ENCODE measurements around the gene AKAP9.

AKAP9 gene

GRCh38 chr7:92034116-92034515 is 93.5 kb downstream of the AKAP9 start:
- Histone ChIP-seq H3K9me3 (replicated peaks in 1 of 11) (no peaks in the 10 kb centered on the region), H3K4me2 (no peak overlapping the region), H3K9ac (no peak overlapping the region), H3K4me3 (no peak overlapping the region), H3K36me3 (peaks cover 43 to 91% (median 80%) of the 10 kb centered on the region in 11 experiments), H3K27ac (no peak overlapping the region), H4K20me1 (no peaks in the 10 kb centered on the region), H3K27me3 (no peaks in the 10 kb centered on the region), H3K4me1 (no peaks in the 10 kb centered on the region)
- peak in 2 of 11 experiments; percentile 7 to 11; a peak in 1 of 22 replicates for TF ChIP-seq Cebpa-rat (IDR thresholded peaks at IDR 0.05)

GRCh38 chr7:92035576-92035975 is 94.9 kb downstream of the AKAP9 start:
- H3K9ac ChIP-seq: no peak overlapping the region
- H3K9me3 ChIP-seq (replicated peaks in 1 of 11): peaks cover 0 to 4% (median 0%) of the 10 kb centered on the region in 11 experiments; a peak in 1 of 22 replicates
- no peaks in the 10 kb centered on the region for H3K27me3 ChIP-seq
- H4K20me1 ChIP-seq: no peaks in the 10 kb centered on the region
- peaks cover 38 to 90% (median 77%) of the 10 kb centered on the region in 11 experiments for H3K36me3 ChIP-seq
- H3K4me2 ChIP-seq: no peak overlapping the region
- H3K4me1 ChIP-seq: peaks cover 0 to 2% (median 0%) of the 10 kb centered on the region in 10 experiments; a peak in 6 of 20 replicates
- H3K4me3 ChIP-seq: no peak overlapping the region
- no peak for TF ChIP-seq Cebpa-rat (IDR thresholded peaks at IDR 0.05)
- H3K27ac ChIP-seq: no peak overlapping the region

- Histone ChIP-seq H3K4me3 (no peak overlapping the region), H3K4me2 (no peak overlapping the region), H3K27ac (no peak overlapping the region), H3K9ac (no peak overlapping the region), H3K4me1 (peaks cover 7 to 45% (median 22%) of the 10 kb centered on the region in 10 experiments; a peak in 19 of 20 replicates), H4K20me1 (no peaks in the 10 kb centered on the region), H3K9me3 (replicated peaks in 1 of 11) (peaks cover 0 to 4% (median 0%) of the 10 kb centered on the region in 11 experiments; a peak in 1 of 22 replicates), H3K36me3 (peaks cover 36 to 78% (median 61%) of the 10 kb centered on the region in 11 experiments), H3K27me3 (no peaks in the 10 kb centered on the region)
- no peak for TF ChIP-seq Cebpa-rat (IDR thresholded peaks at IDR 0.05)
Observed at GRCh38 chr7:92039900-92040299, 99.2 kb downstream of the AKAP9 start.

GRCh38 chr7:92042056-92042737 is 101.5 kb downstream of the AKAP9 start:
- H3K9me3 ChIP-seq (replicated peaks in 1 of 11): peaks cover 0 to 14% (median 0%) of the 10 kb centered on the region in 11 experiments; a peak in 1 of 22 replicates
- no peak overlapping the region for H3K4me3 ChIP-seq
- H3K4me2 ChIP-seq: peak overlapping the region in 5 of 11 experiments; percentile 0 to 51 (median 27); a peak in 6 of 22 replicates
- H3K4me1 ChIP-seq: peaks cover 7 to 47% (median 22%) of the 10 kb centered on the region in 10 experiments; a peak in 19 of 20 replicates
- no peak overlapping the region for H3K9ac ChIP-seq
- peaks cover 56 to 80% (median 64%) of the 10 kb centered on the region in 11 experiments for H3K36me3 ChIP-seq
- no peak for TF ChIP-seq Cebpa-rat (IDR thresholded peaks at IDR 0.05)
- no peaks in the 10 kb centered on the region for H4K20me1 ChIP-seq
- no peaks in the 10 kb centered on the region for H3K27me3 ChIP-seq
- no peak overlapping the region for H3K27ac ChIP-seq

GRCh38 chr7:92043098-92043497 is 102.4 kb downstream of the AKAP9 start:
- H3K27me3 ChIP-seq: no peaks in the 10 kb centered on the region
- peaks cover 58 to 80% (median 68%) of the 10 kb centered on the region in 11 experiments for H3K36me3 ChIP-seq
- peak overlapping the region in 3 of 11 experiments; percentile 7 to 57 (median 35); a peak in 3 of 22 replicates for H3K27ac ChIP-seq
- peaks cover 7 to 47% (median 22%) of the 10 kb centered on the region in 10 experiments; a peak in 19 of 20 replicates for H3K4me1 ChIP-seq
- H3K4me3 ChIP-seq: peak overlapping the region in 1 of 10 experiments; percentile 27; a peak in 1 of 20 replicates
- H3K9ac ChIP-seq: no peak overlapping the region
- no peak for TF ChIP-seq Cebpa-rat (IDR thresholded peaks at IDR 0.05)
- peaks cover 0 to 14% (median 0%) of the 10 kb centered on the region in 11 experiments; a peak in 1 of 22 replicates for H3K9me3 ChIP-seq (replicated peaks in 1 of 11)
- H3K4me2 ChIP-seq: peak overlapping the region in 8 of 11 experiments; percentile 33 to 73 (median 52); a peak in 13 of 22 replicates
- no peaks in the 10 kb centered on the region for H4K20me1 ChIP-seq

GRCh38 chr7:92043637-92044036 is 103.0 kb downstream of the AKAP9 start:
- peak overlapping the region in 2 of 11 experiments; percentile 31 to 33; a peak in 4 of 22 replicates for H3K9ac ChIP-seq
- H3K9me3 ChIP-seq (replicated peaks in 1 of 11): peaks cover 0 to 16% (median 3%) of the 10 kb centered on the region in 11 experiments; a peak in 4 of 22 replicates
- H4K20me1 ChIP-seq: no peaks in the 10 kb centered on the region
- no peak for TF ChIP-seq Cebpa-rat (IDR thresholded peaks at IDR 0.05)
- no peaks in the 10 kb centered on the region for H3K27me3 ChIP-seq
- H3K27ac ChIP-seq: peak overlapping the region in 8 of 11 experiments; percentile 7 to 61 (median 36); a peak in 12 of 22 replicates
- H3K36me3 ChIP-seq: peaks cover 59 to 81% (median 68%) of the 10 kb centered on the region in 11 experiments
- H3K4me3 ChIP-seq: peak overlapping the region in 1 of 10 experiments; percentile 27; a peak in 1 of 20 replicates
- peak overlapping the region in 9 of 11 experiments; percentile 25 to 73 (median 50); a peak in 18 of 22 replicates for H3K4me2 ChIP-seq
- H3K4me1 ChIP-seq: peaks cover 7 to 47% (median 22%) of the 10 kb centered on the region in 10 experiments; a peak in 19 of 20 replicates

- H3K9me3 ChIP-seq (replicated peaks in 1 of 11): peaks cover 0 to 21% (median 7%) of the 10 kb centered on the region in 11 experiments; a peak in 5 of 22 replicates
Observed at GRCh38 chr7:92044148-92044547, 103.5 kb downstream of the AKAP9 start.

GRCh38 chr7:92044940-92045339 is 104.3 kb downstream of the AKAP9 start:
- TF ChIP-seq Cebpa-rat (IDR thresholded peaks at IDR 0.05): no peak
- Histone ChIP-seq H3K4me1 (peaks cover 7 to 47% (median 22%) of the 10 kb centered on the region in 10 experiments; a peak in 19 of 20 replicates), H3K36me3 (peaks cover 61 to 81% (median 69%) of the 10 kb centered on the region in 11 experiments)

More at GRCh38 chr7:92044148-92044547, 103.5 kb downstream of the AKAP9 start:
- peak overlapping the region in 2 of 11 experiments; percentile 31 to 33; a peak in 3 of 22 replicates for H3K9ac ChIP-seq
- peak overlapping the region in 7 of 11 experiments; percentile 7 to 61 (median 40); a peak in 12 of 22 replicates for H3K27ac ChIP-seq
- H4K20me1 ChIP-seq: no peaks in the 10 kb centered on the region
- H3K4me2 ChIP-seq: peak overlapping the region in 7 of 11 experiments; percentile 33 to 73 (median 63); a peak in 12 of 22 replicates
- H3K36me3 ChIP-seq: peaks cover 59 to 81% (median 68%) of the 10 kb centered on the region in 11 experiments
- H3K4me3 ChIP-seq: no peak overlapping the region
- no peak for TF ChIP-seq Cebpa-rat (IDR thresholded peaks at IDR 0.05)
- H3K27me3 ChIP-seq: no peaks in the 10 kb centered on the region
- H3K4me1 ChIP-seq: peaks cover 7 to 47% (median 22%) of the 10 kb centered on the region in 10 experiments; a peak in 19 of 20 replicates

More at GRCh38 chr7:92044940-92045339, 104.3 kb downstream of the AKAP9 start:
- H3K27ac ChIP-seq: no peak overlapping the region
- H3K9me3 ChIP-seq (replicated peaks in 1 of 11): peaks cover 0 to 24% (median 9%) of the 10 kb centered on the region in 11 experiments; a peak in 5 of 22 replicates
- H3K27me3 ChIP-seq: no peaks in the 10 kb centered on the region
- no peak overlapping the region; a peak in 1 of 22 replicates for H3K4me2 ChIP-seq
- no peak overlapping the region for H3K4me3 ChIP-seq
- H3K9ac ChIP-seq: no peak overlapping the region
- H4K20me1 ChIP-seq: no peaks in the 10 kb centered on the region
